ENCODE measurements around the gene CADPS2. TPM values are rescaled to one million over a fixed set of nuclear protein-coding genes. Genes with fewer than 3 reads are reported as not detected.

The CADPS2 gene
- total and polyA plus RNA-seq, 7 donors = 4.7 to 13.0 (median 9.5) TPM

GRCh38 chr7:122448893-122449589, 437.2 kb downstream of the CADPS2 start:
- intact Hi-C loops (cut with DNase I) = no loop called here
- 84 to 89% methylated on average over 5 of the region's 5 CpGs for WGBS, 2 donors
- no peak overlapping the region for H3K4me3 ChIP-seq

GRCh38 chr7:122442929-122443328, 443.3 kb downstream of the CADPS2 start:
- Histone ChIP-seq H3K9me3 (no peaks in the 10 kb centered on the region), H3K4me1 (no peaks in the 10 kb centered on the region)
- 40 to 74% methylated on average over 2 of the region's 2 CpGs for WGBS, 2 donors

More at GRCh38 chr7:122448893-122449589, 437.2 kb downstream of the CADPS2 start:
- no peak for DNase-seq
- H3K9me3 ChIP-seq = no peaks in the 10 kb centered on the region
- no peak overlapping the region for H3K27ac ChIP-seq
- TF ChIP-seq POLR2AphosphoS5 (IDR thresholded peaks at IDR 0.05) = no peak
- no peak for TF ChIP-seq POLR2A (IDR thresholded peaks at IDR 0.05)
- no peak for TF ChIP-seq EP300 (IDR thresholded peaks at IDR 0.05)
- no peak for TF ChIP-seq CTCF (IDR thresholded peaks at IDR 0.05)
- H3K4me1 ChIP-seq = no peaks in the 10 kb centered on the region
- H3K27me3 ChIP-seq = no peaks in the 10 kb centered on the region
- no peaks in the 10 kb centered on the region for H3K36me3 ChIP-seq

GRCh38 chr7:122438492-122438891, 447.8 kb downstream of the CADPS2 start:
- WGBS, 2 donors = 88 to 93% methylated on average over 1 of the region's 1 CpG
- intact Hi-C loops (cut with DNase I) = no loop called here
- DNase-seq = no peak
- Histone ChIP-seq H3K27ac (no peak overlapping the region), H3K36me3 (no peaks in the 10 kb centered on the region), H3K4me1 (no peaks in the 10 kb centered on the region), H3K27me3 (no peaks in the 10 kb centered on the region), H3K9me3 (no peaks in the 10 kb centered on the region), H3K4me3 (no peak overlapping the region)
- TF ChIP-seq CTCF (IDR thresholded peaks at IDR 0.05) = no peak

More at GRCh38 chr7:122442929-122443328, 443.3 kb downstream of the CADPS2 start:
- intact Hi-C loops (cut with DNase I) = no loop called here
- no peak for DNase-seq
- H3K36me3 ChIP-seq = no peaks in the 10 kb centered on the region
- no peak overlapping the region for H3K4me3 ChIP-seq
- TF ChIP-seq EP300 (IDR thresholded peaks at IDR 0.05) (no peak), POLR2A (IDR thresholded peaks at IDR 0.05) (no peak), CTCF (IDR thresholded peaks at IDR 0.05) (no peak), POLR2AphosphoS5 (IDR thresholded peaks at IDR 0.05) (no peak)
- H3K27ac ChIP-seq = no peak overlapping the region
- H3K27me3 ChIP-seq = no peaks in the 10 kb centered on the region

GRCh38 chr7:122438006-122438405, 448.3 kb downstream of the CADPS2 start:
- 43 to 81% methylated on average over 3 of the region's 3 CpGs for WGBS, 2 donors
- no peak for TF ChIP-seq EP300 (IDR thresholded peaks at IDR 0.05)
- Histone ChIP-seq H3K4me1 (no peaks in the 10 kb centered on the region), H3K27me3 (no peaks in the 10 kb centered on the region), H3K27ac (no peak overlapping the region), H3K36me3 (no peaks in the 10 kb centered on the region), H3K9me3 (no peaks in the 10 kb centered on the region), H3K4me3 (no peak overlapping the region)
- DNase-seq = no peak
- intact Hi-C loops (cut with DNase I) = no loop called here

GRCh38 chr7:122433765-122434164, 452.5 kb downstream of the CADPS2 start:
- H3K36me3 ChIP-seq = no peaks in the 10 kb centered on the region
- H3K27ac ChIP-seq = no peak overlapping the region
- H3K4me3 ChIP-seq = no peak overlapping the region
- 64 to 81% methylated on average over 2 of the region's 2 CpGs for whole genome bisulfite sequencing, 2 donors
- no peaks in the 10 kb centered on the region for H3K9me3 ChIP-seq
- no peak for DNase-seq
- no peak for TF ChIP-seq POLR2AphosphoS5 (IDR thresholded peaks at IDR 0.05)
- TF ChIP-seq CTCF (IDR thresholded peaks at IDR 0.05) = no peak
- intact Hi-C loops (cut with DNase I) = no loop called here
- H3K4me1 ChIP-seq = no peaks in the 10 kb centered on the region
- H3K27me3 ChIP-seq = no peaks in the 10 kb centered on the region
